Right ventricle myocardium inferior (tissue), 1 donor: ENCODE results near the gene MTG1. TPM values are rescaled to one million over a fixed set of nuclear protein-coding genes. Genes with fewer than 3 reads are reported as not detected.
"Not testable (repeated sequence)": the region's sequence is repeated elsewhere in the genome, so short reads cannot be mapped to it uniquely, and the experiment has no call there.

Experiments
- ATAC-seq: fragments of 200-7000 bp; cut with Tn5 transposase; one replicate; pipeline ENCODE4 v1.9.1; 2020; ENCODE audit warnings: mild to moderate bottlenecking, moderate library complexity
- DNase-seq: peaks from one replicate; pipeline ENCODE4 v3.0.0; 2021; ENCODE audit errors: missing footprints
- intact Hi-C: fragments of 100-400 bp; cut with DNase I; formaldehyde crosslinking; loops from one replicate; pipeline ENCODE4 v1.11.0; 2022
- total RNA-seq: library from RNA; stranded (reverse); fragmentation: NEBNext Ultra II Directional; extraction: Animal tissue kit (Norgen Biotek cat#: 25700); gene quantifications from one replicate; pipeline ENCODE4 v1.2.1, GENCODE V29; 2021
- donor health status: DM: no; HTN: yes; CAD: no; lungs with severe emphysema.

Gene MTG1
- total RNA-seq, 1 donor from 2014 or later, result 17.8 TPM

GRCh38 chr10:133358162-133358924, 35.6 kb upstream of the MTG1 start:
- intact Hi-C loops, result no loop called here
- peak; percentile 74 for DNase-seq
- ATAC-seq, result peak; percentile 41

- intact Hi-C loops, result no loop called here
- no peak for ATAC-seq
- DNase-seq, result no peak
These were observed 35.0 kb upstream of the MTG1 start for GRCh38 chr10:133358925-133359310.

- ATAC-seq (no peak), DNase-seq (no peak)
- intact Hi-C loops, result no loop called here
These were observed 34.4 kb upstream of the MTG1 start for GRCh38 chr10:133359554-133359971.

GRCh38 chr10:133359972-133360610, 33.9 kb upstream of the MTG1 start:
- DNase-seq, result no peak
- no peak for ATAC-seq
- intact Hi-C loops, result no loop called here

- DNase-seq (no peak), ATAC-seq (no peak)
- intact Hi-C loops, result no loop called here
These were observed 32.7 kb upstream of the MTG1 start for GRCh38 chr10:133361227-133361626.

GRCh38 chr10:133361773-133362441, 32.0 kb upstream of the MTG1 start:
- DNase-seq (no peak), ATAC-seq (no peak)

GRCh38 chr10:133362846-133363245, 31.1 kb upstream of the MTG1 start:
- no peak for ATAC-seq
- DNase-seq, result peak; percentile 23
- intact Hi-C loops, result no loop called here

More at GRCh38 chr10:133361773-133362441, 32.0 kb upstream of the MTG1 start:
- intact Hi-C loops, result no loop called here

GRCh38 chr10:133364645-133365431, 29.1 kb upstream of the MTG1 start:
- ATAC-seq (no peak), DNase-seq (peak; percentile 39)
- intact Hi-C loops, result no loop called here

- DNase-seq, result peak; percentile 45
- intact Hi-C loops, result no loop called here
- no peak for ATAC-seq
These were observed 28.4 kb upstream of the MTG1 start for GRCh38 chr10:133365461-133366129.

GRCh38 chr10:133366130-133366478, 27.9 kb upstream of the MTG1 start:
- peak; percentile 21 for DNase-seq
- ATAC-seq, result no peak
- intact Hi-C loops, result no loop called here

- intact Hi-C loops, result no loop called here
- ATAC-seq (no peak), DNase-seq (peak; percentile 60)
These were observed 27.2 kb upstream of the MTG1 start for GRCh38 chr10:133366751-133367150.

- intact Hi-C loops, DNase-seq, ATAC-seq: not testable (repeated sequence)
These were observed 26.5 kb upstream of the MTG1 start for GRCh38 chr10:133367461-133367860.

GRCh38 chr10:133368153-133368552, 25.8 kb upstream of the MTG1 start:
- intact Hi-C loops, result no loop called here
- ATAC-seq (no peak), DNase-seq (no peak)

GRCh38 chr10:133370030-133370786, 23.7 kb upstream of the MTG1 start:
- ATAC-seq (no peak), DNase-seq (peak; percentile 43)
- intact Hi-C loops, result no loop called here

- no peak for ATAC-seq
- peak; percentile 65 for DNase-seq
- intact Hi-C loops, result no loop called here
These were observed 21.4 kb upstream of the MTG1 start for GRCh38 chr10:133372507-133372906.

GRCh38 chr10:133373174-133374090, 20.5 kb upstream of the MTG1 start, which contains the start of gene ECHS1:
Gene ECHS1 (minus strand): TSS chr10:133373354. CDS start chr10:133373333, 21 bp downstream.
- intact Hi-C loops, result no loop called here
- DNase-seq (peak; percentile 99), ATAC-seq (peak; percentile 99)
